ENCODE measurements around the gene ZNF276. TPM values are rescaled to one million over a fixed set of nuclear protein-coding genes. Genes with fewer than 3 reads are reported as not detected.

Gene ZNF276
- polyA plus RNA-seq, 1 donor (not counting 4 experiments of a cell fraction or from before 2014, with no cell fraction given) = 11.3 TPM

DNA sequence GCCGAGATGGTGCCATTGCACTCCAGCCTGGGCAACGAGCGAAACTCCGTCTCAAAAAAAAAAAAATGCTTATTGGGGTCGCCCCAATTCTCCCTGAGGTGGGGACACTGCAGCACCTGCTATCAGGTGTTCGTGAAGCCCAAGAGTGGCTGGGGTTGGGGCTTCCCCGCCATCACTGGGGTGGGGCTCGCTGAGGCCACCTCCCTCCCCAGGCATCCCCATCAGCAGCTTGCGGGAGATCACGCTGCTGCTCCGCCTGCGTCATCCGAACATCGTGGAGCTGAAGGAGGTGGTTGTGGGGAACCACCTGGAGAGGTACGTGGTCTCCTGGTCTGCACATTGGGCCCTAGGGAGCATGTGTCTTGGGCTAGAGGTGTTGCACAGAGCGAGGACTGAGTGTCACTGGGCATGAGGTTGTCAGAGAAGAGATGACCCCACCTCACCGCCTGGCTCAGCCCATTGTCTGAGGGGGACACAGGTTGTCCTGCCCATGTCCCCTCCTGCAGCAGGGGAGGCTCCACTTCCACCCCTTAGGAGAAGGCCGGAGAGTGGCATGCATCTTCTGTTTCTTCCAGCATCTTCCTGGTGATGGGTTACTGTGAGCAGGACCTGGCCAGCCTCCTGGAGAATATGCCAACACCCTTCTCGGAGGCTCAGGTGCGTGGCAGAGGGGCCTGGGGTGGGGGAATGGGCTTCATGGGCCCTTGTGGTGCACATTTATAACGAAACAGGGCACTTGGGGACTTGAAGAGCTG, 29.9 kb upstream of the ZNF276 start:
- DNase-seq (ENCODE audit: low read depth, low spot score) = no peak
- Histone ChIP-seq H3K9ac (ENCODE audit: control insufficient read depth, extremely low read depth, insufficient read depth, low read length) (no peak overlapping the region), H3K9me1 (ENCODE audit: control insufficient read depth, extremely low read depth, insufficient read depth, low read length) (no peaks in the 10 kb centered on the region), H4K20me1 (ENCODE audit: control insufficient read depth, extremely low read depth, insufficient read depth, low read length) (no peaks in the 10 kb centered on the region), H3K4me2 (ENCODE audit: control insufficient read depth, extremely low read depth, insufficient read depth, low read depth, low read length) (no peak overlapping the region), H3K79me2 (ENCODE audit: control insufficient read depth, insufficient read depth, low read length) (peaks cover 24% of the 10 kb centered on the region), H2AFZ (ENCODE audit: control insufficient read depth, low read length) (no peak overlapping the region), H3K4me1 (ENCODE audit: control insufficient read depth, extremely low read depth, insufficient read depth, low read length) (peaks cover 8% of the 10 kb centered on the region), H3K36me3 (ENCODE audit: control insufficient read depth in 2 of 2, extremely low read depth in 1 of 2, insufficient read depth in 2 of 2, low read length in 2 of 2) (peaks cover 33 to 49% of the 10 kb centered on the region in 2 experiments), H3K9me3 (ENCODE audit: control insufficient read depth, low read depth, low read length) (no peaks in the 10 kb centered on the region), H3K27me3 (ENCODE audit: control insufficient read depth, extremely low read depth, insufficient read depth, low read length) (no peaks in the 10 kb centered on the region), H3K4me3 (ENCODE audit: control insufficient read depth in 2 of 3, extremely low read depth in 1 of 3, insufficient read depth in 2 of 3, low read depth in 1 of 3, low read length in 3 of 3) (no peak overlapping the region), H3K27ac (ENCODE audit: control insufficient read depth, insufficient read depth, low read length) (no peak overlapping the region)
- no peak for TF ChIP-seq CTCF (optimal IDR thresholded peaks at IDR 0.05 in 1 of 3, IDR thresholded peaks at IDR 0.05 in 1 of 3, conservative IDR thresholded peaks at IDR 0.05 in 1 of 3; ENCODE audit: extremely low read depth in 1 of 3, insufficient read depth in 2 of 3, low read length in 3 of 3)
- TF ChIP-seq EZH2 (IDR thresholded peaks at IDR 0.05; ENCODE audit: low read length) = no peak
- no peak for FAIRE-seq
- dilution Hi-C loops (cut with MboI; ENCODE audit: extremely low pct_ligation_motif_present, low sequenced_read_pairs) = no loop called here

GRCh38 chr16:89691986-89692569, 29.3 kb upstream of the ZNF276 start:
- no peaks in the 10 kb centered on the region for H3K9me3 ChIP-seq (ENCODE audit: control insufficient read depth, low read depth, low read length)
- FAIRE-seq = no peak

More at GRCh38 chr16:89691986-89692569, 29.3 kb upstream of the ZNF276 start:
- Histone ChIP-seq H3K9me1 (ENCODE audit: control insufficient read depth, extremely low read depth, insufficient read depth, low read length) (no peaks in the 10 kb centered on the region), H3K27ac (ENCODE audit: control insufficient read depth, insufficient read depth, low read length) (no peak overlapping the region), H3K36me3 (ENCODE audit: control insufficient read depth in 2 of 2, extremely low read depth in 1 of 2, insufficient read depth in 2 of 2, low read length in 2 of 2) (peaks cover 33 to 49% of the 10 kb centered on the region in 2 experiments), H3K4me1 (ENCODE audit: control insufficient read depth, extremely low read depth, insufficient read depth, low read length) (peaks cover 8% of the 10 kb centered on the region), H3K9ac (ENCODE audit: control insufficient read depth, extremely low read depth, insufficient read depth, low read length) (no peak overlapping the region), H3K79me2 (ENCODE audit: control insufficient read depth, insufficient read depth, low read length) (peaks cover 23% of the 10 kb centered on the region), H4K20me1 (ENCODE audit: control insufficient read depth, extremely low read depth, insufficient read depth, low read length) (no peaks in the 10 kb centered on the region), H3K27me3 (ENCODE audit: control insufficient read depth, extremely low read depth, insufficient read depth, low read length) (no peaks in the 10 kb centered on the region), H3K4me3 (ENCODE audit: control insufficient read depth in 2 of 3, extremely low read depth in 1 of 3, insufficient read depth in 2 of 3, low read depth in 1 of 3, low read length in 3 of 3) (no peak overlapping the region), H2AFZ (ENCODE audit: control insufficient read depth, low read length) (no peak overlapping the region), H3K4me2 (ENCODE audit: control insufficient read depth, extremely low read depth, insufficient read depth, low read depth, low read length) (no peak overlapping the region)
- TF ChIP-seq EZH2 (IDR thresholded peaks at IDR 0.05; ENCODE audit: low read length) (no peak), CTCF (optimal IDR thresholded peaks at IDR 0.05 in 1 of 3, IDR thresholded peaks at IDR 0.05 in 1 of 3, conservative IDR thresholded peaks at IDR 0.05 in 1 of 3; ENCODE audit: extremely low read depth in 1 of 3, insufficient read depth in 2 of 3, low read length in 3 of 3) (no peak)
- dilution Hi-C loops (cut with MboI; ENCODE audit: extremely low pct_ligation_motif_present, low sequenced_read_pairs) = no loop called here
- DNase-seq (ENCODE audit: low read depth, low spot score) = no peak
